MM.1S (cell line): ENCODE results near the gene FRAT1.

ENCODE experiments used
- DNase-seq: peaks from one replicate; pipeline ENCODE4 v3.0.0-alpha.2; 2015
- H2AFZ ChIP-seq: fragments of 300-600 bp; sonication (generic); 2 replicates; pipeline ENCODE4 v1.6.0; 2016; ENCODE audit warnings: antibody characterized with exemption, low read length
- H3F3A ChIP-seq: fragments of 300-600 bp; sonication (generic); 2 replicates; pipeline ENCODE4 v1.6.1; 2016; ENCODE audit warnings: mild to moderate bottlenecking, antibody characterized with exemption, low read length, moderate library complexity, mixed read lengths; ENCODE audit not compliant: insufficient read depth
- H3K27ac ChIP-seq: fragments of 300-600 bp; sonication (generic); 2 replicates; pipeline ENCODE4 v1.5.1; 2016; ENCODE audit warnings: mild to moderate bottlenecking, low read length
- H3K27me3 ChIP-seq: fragments of 300-600 bp; sonication (generic); replicated peaks from 2 replicates; pipeline ENCODE4 v1.6.0; 2016; ENCODE audit warnings: low read length; ENCODE audit not compliant: insufficient read depth
- H3K36me3 ChIP-seq: fragments of 300-600 bp; sonication (generic); replicated peaks from 2 replicates; pipeline ENCODE4 v1.6.1; 2016; ENCODE audit warnings: mild to moderate bottlenecking, low read length, mixed read lengths; ENCODE audit not compliant: insufficient read depth
- H3K4me1 ChIP-seq: fragments of 300-600 bp; sonication (generic); 2 replicates; pipeline ENCODE4 v1.6.1; 2016; ENCODE audit warnings: low read length, mixed read lengths
- H3K4me2 ChIP-seq: fragments of 300-600 bp; sonication (generic); 2 replicates; pipeline ENCODE4 v1.6.0; 2016; ENCODE audit warnings: low read depth, low read length
- H3K4me3 ChIP-seq: fragments of 300-600 bp; sonication (generic); 2 replicates; pipeline ENCODE4 v1.5.1; 2016; ENCODE audit warnings: low read length, mixed read lengths
- H3K79me2 ChIP-seq: fragments of 300-600 bp; sonication (generic); 2 replicates; pipeline ENCODE4 v1.6.1; 2016; ENCODE audit warnings: mixed run types, low read length, mixed read lengths
- H3K9ac ChIP-seq: fragments of 300-600 bp; sonication (generic); 2 replicates; pipeline ENCODE4 v1.6.1; 2016; ENCODE audit warnings: low read length, mixed read lengths
- H3K9me2 ChIP-seq: fragments of 300-600 bp; sonication (generic); replicated peaks from 2 replicates; pipeline ENCODE4 v1.6.1; 2016; ENCODE audit warnings: mild to moderate bottlenecking, low read length, mixed read lengths; ENCODE audit not compliant: insufficient read depth
- H3K9me3 ChIP-seq: fragments of 300-600 bp; sonication (generic); replicated peaks from 2 replicates; pipeline ENCODE4 v1.6.1; 2016; ENCODE audit warnings: mild to moderate bottlenecking, low read length, mixed read lengths; ENCODE audit not compliant: insufficient read depth
- H4K20me1 ChIP-seq: fragments of 300-600 bp; sonication (generic); 2 replicates; pipeline ENCODE4 v1.6.1; 2016; ENCODE audit warnings: mild to moderate bottlenecking, low read length, moderate library complexity, mixed read lengths; ENCODE audit not compliant: insufficient read depth
- EZH2 ChIP-seq: fragments of 300-600 bp; sonication (generic); optimal IDR thresholded peaks from 2 replicates; pipeline ENCODE3; 2017; ENCODE audit warnings: low read depth, mild to moderate bottlenecking, antibody characterized with exemption, low read length, mixed read lengths
- EZH2phosphoT487 ChIP-seq: fragments of 300-600 bp; sonication (generic); IDR thresholded peaks from 2 replicates; pipeline ENCODE4 v1.6.1; 2018; ENCODE audit warnings: antibody characterized with exemption, low read length
- TF ChIP-seq, protein P1 (sequence below): fragments of 300-600 bp; sonication (generic); IDR thresholded peaks from 2 replicates; pipeline ENCODE4 v1.5.1; 2016; ENCODE audit warnings: antibody characterized with exemption, low read length, mixed read lengths

FRAT1 gene

DNA sequence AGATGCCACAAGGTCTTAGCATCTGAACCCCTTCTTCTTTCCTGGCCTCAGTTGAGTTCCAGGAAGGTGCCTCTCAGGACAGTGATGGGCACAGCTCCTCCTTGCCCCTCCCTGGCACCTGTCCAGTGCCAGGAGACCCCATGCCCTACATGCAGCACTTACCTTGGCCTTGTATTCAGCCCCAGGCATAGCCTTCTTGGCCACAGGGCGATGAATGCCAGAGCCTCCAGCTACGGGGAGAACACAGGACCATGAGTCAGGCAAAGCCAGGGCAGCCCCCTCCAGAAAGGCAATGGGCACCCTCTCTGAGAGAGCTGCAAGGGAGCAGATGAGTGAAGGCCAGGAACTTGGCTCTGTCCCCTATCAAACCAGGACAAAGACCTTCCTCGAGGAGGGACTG lies 39.7 kb downstream of the FRAT1 start:
- Histone ChIP-seq H3K9me2 (no peaks in the 10 kb centered on the region), H3K36me3 (no peaks in the 10 kb centered on the region), H3K4me3 (no peak overlapping the region), H3K27me3 (no peaks in the 10 kb centered on the region), H3K9me3 (no peaks in the 10 kb centered on the region), H3K79me2 (no peaks in the 10 kb centered on the region), H3K27ac (no peak overlapping the region), H3K4me1 (no peaks in the 10 kb centered on the region), H4K20me1 (no peaks in the 10 kb centered on the region), H3F3A (no peaks in the 10 kb centered on the region), H2AFZ (no peak overlapping the region), H3K9ac (no peak overlapping the region), H3K4me2 (no peak overlapping the region)
- TF ChIP-seq EZH2 (no peak), EZH2phosphoT487 (no peak)
- TF ChIP-seq, protein P1, sequence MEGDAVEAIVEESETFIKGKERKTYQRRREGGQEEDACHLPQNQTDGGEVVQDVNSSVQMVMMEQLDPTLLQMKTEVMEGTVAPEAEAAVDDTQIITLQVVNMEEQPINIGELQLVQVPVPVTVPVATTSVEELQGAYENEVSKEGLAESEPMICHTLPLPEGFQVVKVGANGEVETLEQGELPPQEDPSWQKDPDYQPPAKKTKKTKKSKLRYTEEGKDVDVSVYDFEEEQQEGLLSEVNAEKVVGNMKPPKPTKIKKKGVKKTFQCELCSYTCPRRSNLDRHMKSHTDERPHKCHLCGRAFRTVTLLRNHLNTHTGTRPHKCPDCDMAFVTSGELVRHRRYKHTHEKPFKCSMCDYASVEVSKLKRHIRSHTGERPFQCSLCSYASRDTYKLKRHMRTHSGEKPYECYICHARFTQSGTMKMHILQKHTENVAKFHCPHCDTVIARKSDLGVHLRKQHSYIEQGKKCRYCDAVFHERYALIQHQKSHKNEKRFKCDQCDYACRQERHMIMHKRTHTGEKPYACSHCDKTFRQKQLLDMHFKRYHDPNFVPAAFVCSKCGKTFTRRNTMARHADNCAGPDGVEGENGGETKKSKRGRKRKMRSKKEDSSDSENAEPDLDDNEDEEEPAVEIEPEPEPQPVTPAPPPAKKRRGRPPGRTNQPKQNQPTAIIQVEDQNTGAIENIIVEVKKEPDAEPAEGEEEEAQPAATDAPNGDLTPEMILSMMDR = no peak
- DNase-seq = no peak

DNA sequence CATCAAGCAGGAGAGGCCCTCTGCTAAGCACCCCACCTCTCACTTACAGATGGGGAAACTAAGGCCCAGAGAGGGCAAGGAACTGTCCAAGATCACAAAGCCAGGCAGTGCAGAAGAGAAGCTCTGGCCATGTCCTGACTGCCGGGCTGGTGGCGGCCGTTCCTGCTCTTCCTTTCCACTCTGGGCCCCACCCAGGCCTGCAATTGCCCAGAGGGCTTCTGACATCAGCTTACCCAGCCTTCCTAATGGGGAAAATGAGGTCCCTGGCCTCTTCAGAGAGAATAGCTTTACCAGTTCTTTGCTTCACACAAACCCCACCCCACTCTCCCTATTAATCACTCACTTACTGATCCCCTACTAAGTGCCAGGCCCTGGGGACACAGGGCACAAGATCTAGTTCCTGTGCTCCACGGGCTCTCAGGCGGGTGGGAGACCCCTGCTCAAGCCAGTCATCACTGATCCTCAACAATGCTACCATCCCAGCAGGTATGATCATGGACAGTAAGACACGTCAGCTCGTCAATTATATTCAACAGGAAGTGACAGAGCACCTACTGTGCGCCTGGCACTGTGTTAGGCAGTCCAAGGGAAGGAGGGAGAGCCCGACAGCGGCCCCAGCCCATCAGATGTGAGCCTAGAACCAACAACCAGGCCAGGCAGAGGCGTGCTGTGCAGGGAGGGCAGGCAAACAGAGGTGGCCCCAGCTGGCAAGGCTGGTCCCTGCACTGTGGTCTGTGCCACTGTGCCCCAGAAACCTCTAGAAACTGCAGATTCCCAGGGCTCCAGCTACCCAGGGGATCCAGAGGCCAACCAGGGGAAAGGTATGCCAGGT lies 41.9 kb downstream of the FRAT1 start:
- H3K4me3 ChIP-seq = no peak overlapping the region
- no peaks in the 10 kb centered on the region for H3K79me2 ChIP-seq
- no peak overlapping the region for H3K9ac ChIP-seq
- H2AFZ ChIP-seq = no peak overlapping the region
- no peaks in the 10 kb centered on the region for H3F3A ChIP-seq
- no peak overlapping the region for H3K4me2 ChIP-seq
- no peaks in the 10 kb centered on the region for H4K20me1 ChIP-seq
- H3K4me1 ChIP-seq = no peaks in the 10 kb centered on the region
- H3K27me3 ChIP-seq = no peaks in the 10 kb centered on the region
- DNase-seq = no peak
- no peaks in the 10 kb centered on the region for H3K9me3 ChIP-seq
- H3K9me2 ChIP-seq = no peaks in the 10 kb centered on the region
- TF ChIP-seq EZH2phosphoT487 (no peak), EZH2 (no peak)
- TF ChIP-seq, protein P1 = no peak
- H3K36me3 ChIP-seq = no peaks in the 10 kb centered on the region
- H3K27ac ChIP-seq = no peak overlapping the region

DNA sequence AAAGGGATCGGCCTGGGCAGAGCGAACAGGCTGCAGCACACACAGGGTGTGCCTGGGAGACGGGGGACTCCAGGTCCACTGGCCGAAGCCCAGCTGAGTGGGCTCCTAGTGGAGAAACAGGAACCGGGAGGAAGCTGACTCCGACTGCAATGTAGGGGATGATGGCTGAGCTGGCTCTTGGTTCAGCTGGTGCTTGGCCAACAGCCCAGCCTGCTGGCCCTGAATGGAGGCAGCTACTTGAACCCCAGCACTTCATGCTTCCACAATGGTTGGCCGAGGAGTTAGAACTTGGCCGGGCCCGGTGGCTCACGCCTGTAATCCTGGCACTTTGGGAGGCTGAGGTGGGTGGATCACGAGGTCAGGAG lies 42.4 kb downstream of the FRAT1 start:
- Histone ChIP-seq H3K79me2 (no peaks in the 10 kb centered on the region), H3K36me3 (no peaks in the 10 kb centered on the region)

More for the DNA sequence above, 42.4 kb downstream of the FRAT1 start:
- Histone ChIP-seq H3K4me3 (no peak overlapping the region), H3K4me1 (no peaks in the 10 kb centered on the region), H4K20me1 (no peaks in the 10 kb centered on the region), H2AFZ (no peak overlapping the region), H3K9me3 (no peaks in the 10 kb centered on the region), H3F3A (no peaks in the 10 kb centered on the region), H3K27me3 (no peaks in the 10 kb centered on the region), H3K4me2 (no peak overlapping the region), H3K9me2 (no peaks in the 10 kb centered on the region), H3K9ac (no peak overlapping the region), H3K27ac (no peak overlapping the region)
- no peak for TF ChIP-seq EZH2
- TF ChIP-seq, protein P1 = no peak
- TF ChIP-seq EZH2phosphoT487 = no peak
- no peak for DNase-seq
